GM23338 (cell line): ENCODE data around the gene PAM. TPM values are rescaled to one million over a fixed set of nuclear protein-coding genes. Genes with fewer than 3 reads are reported as not detected.

Experiments
- ATAC-seq: fragments of 200-7000 bp; cut with Tn5 transposase; 3 replicates; pipeline ENCODE4 v1.9.1; 2020
- DNase-seq: peaks from one replicate; pipeline ENCODE4 v3.0.0-alpha.2; 2015; ENCODE audit warnings: low spot score
- H2AFZ ChIP-seq: fragments of 200-600 bp; sonication (generic); 2 replicates; pipeline ENCODE4 v1.8.0; 2016; ENCODE audit warnings: antibody characterized with exemption, mild to moderate bottlenecking, moderate library complexity
- H3F3A ChIP-seq: fragments of 200-600 bp; sonication (generic); replicated peaks from 2 replicates; pipeline ENCODE4 v1.8.0; 2017; ENCODE audit warnings: antibody characterized with exemption, mixed run types, low read depth
- H3K27ac ChIP-seq: fragments of 200-600 bp; sonication (generic); 2 replicates; pipeline ENCODE4 v1.6.1; 2016; ENCODE audit warnings: low read depth
- H3K27me3 ChIP-seq: fragments of 200-600 bp; sonication (generic); 2 replicates; pipeline ENCODE4 v1.8.0; 2016; ENCODE audit warnings: mild to moderate bottlenecking, mixed run types, moderate library complexity; ENCODE audit not compliant: insufficient read depth
- H3K36me3 ChIP-seq: fragments of 200-600 bp; sonication (generic); 2 replicates; pipeline ENCODE4 v1.8.0; 2016; ENCODE audit warnings: mild to moderate bottlenecking; ENCODE audit not compliant: insufficient read depth
- H3K4me1 ChIP-seq: fragments of 200-600 bp; sonication (generic); 2 replicates; pipeline ENCODE4 v1.8.0; 2016; ENCODE audit warnings: mild to moderate bottlenecking, moderate library complexity; ENCODE audit not compliant: insufficient read depth
- H3K4me2 ChIP-seq: fragments of 200-600 bp; sonication (generic); 2 replicates; pipeline ENCODE4 v1.7.1; 2017; ENCODE audit warnings: mixed run types
- H3K4me3 ChIP-seq: fragments of 200-600 bp; sonication (generic); 2 replicates; pipeline ENCODE4 v1.6.1; 2016; ENCODE audit warnings: mixed run types
- H3K79me2 ChIP-seq: fragments of 200-600 bp; sonication (generic); replicated peaks from 2 replicates; pipeline ENCODE4 v1.8.0; 2017; ENCODE audit warnings: mild to moderate bottlenecking; ENCODE audit not compliant: insufficient read depth
- H3K9me2 ChIP-seq: fragments of 200-600 bp; sonication (generic); 2 replicates; pipeline ENCODE4 v1.8.0; 2017; ENCODE audit not compliant: insufficient read depth
- H4K20me1 ChIP-seq: fragments of 200-600 bp; sonication (generic); replicated peaks from 2 replicates; pipeline ENCODE4 v1.8.0; 2017; ENCODE audit warnings: mild to moderate bottlenecking; ENCODE audit not compliant: insufficient read depth
- H3K27ac Mint-ChIP-seq: 2 replicates; pipeline ENCODE4 v1.8.0; 2020; ENCODE audit warnings: inconsistent platforms, mild to moderate bottlenecking, moderate library complexity, mixed read lengths
- H3K27me3 Mint-ChIP-seq: 3 replicates; pipeline ENCODE4 v1.8.0; 2022; ENCODE audit warnings: low read depth, mild to moderate bottlenecking, moderate library complexity, mixed read lengths, inconsistent platforms; ENCODE audit not compliant: insufficient read depth, poor library complexity
- H3K36me3 Mint-ChIP-seq: 3 replicates; pipeline ENCODE4 v1.8.0; 2021; ENCODE audit warnings: low read depth, mild to moderate bottlenecking, inconsistent platforms, moderate library complexity, mixed read lengths
- H3K4me1 Mint-ChIP-seq: 3 replicates; pipeline ENCODE4 v1.8.0; 2020; ENCODE audit warnings: mild to moderate bottlenecking, inconsistent platforms, mixed read lengths
- H3K4me3 Mint-ChIP-seq: 3 replicates; pipeline ENCODE4 v1.8.0; 2021; ENCODE audit warnings: moderate library complexity, mild to moderate bottlenecking, inconsistent platforms, mixed read lengths
- H3K9me3 Mint-ChIP-seq: 3 replicates; pipeline ENCODE4 v1.8.0; 2020; ENCODE audit warnings: moderate library complexity, mild to moderate bottlenecking, inconsistent platforms, mixed read lengths
- CREB1 ChIP-seq: fragments of 250-450 bp; sonication (Bioruptor Pico); IDR thresholded peaks from 2 replicates; pipeline ENCODE4 v1.5.0; 2020; ENCODE audit warnings: low read depth, mild to moderate bottlenecking, moderate library complexity
- ETS1 ChIP-seq: IDR thresholded peaks from 2 replicates; pipeline ENCODE4 v1.6.1; 2016; ENCODE audit warnings: antibody characterized with exemption
- EZH2phosphoT487 ChIP-seq: fragments of 200-600 bp; sonication (generic); IDR thresholded peaks from one replicate; pipeline ENCODE4 v1.8.1; 2018; ENCODE audit warnings: antibody characterized with exemption; ENCODE audit not compliant: unreplicated experiment
- JUNB ChIP-seq: IDR thresholded peaks from one replicate; pipeline ENCODE4 v1.6.1; 2016; ENCODE audit warnings: antibody characterized with exemption; ENCODE audit not compliant: unreplicated experiment
- NANOG ChIP-seq: IDR thresholded peaks from 2 replicates; pipeline ENCODE4 v1.6.1; 2016; ENCODE audit warnings: antibody characterized with exemption, borderline replicate concordance
- POLR2AphosphoS5 ChIP-seq: IDR thresholded peaks from 2 replicates; pipeline ENCODE4 v1.6.1; 2016; ENCODE audit warnings: antibody characterized with exemption, low read depth
- REST ChIP-seq: IDR thresholded peaks from one replicate; pipeline ENCODE4 v1.6.1; 2018; ENCODE audit warnings: antibody characterized with exemption; ENCODE audit not compliant: unreplicated experiment
- STAT1 ChIP-seq: IDR thresholded peaks from one replicate; pipeline ENCODE4 v1.6.1; 2016; ENCODE audit warnings: antibody characterized with exemption; ENCODE audit not compliant: unreplicated experiment
- ZNF114 ChIP-seq: fragments of 250-450 bp; sonication (Bioruptor Pico); IDR thresholded peaks from 2 replicates; pipeline ENCODE4 v1.5.0; 2020; ENCODE audit warnings: mild to moderate bottlenecking, moderate library complexity
- ZNF331 ChIP-seq: fragments of 250-450 bp; sonication (Bioruptor Pico); IDR thresholded peaks from 2 replicates; pipeline ENCODE4 v1.5.0; 2020; ENCODE audit warnings: low read depth, mild to moderate bottlenecking, moderate library complexity
- ZNF462 ChIP-seq: fragments of 250-450 bp; sonication (Bioruptor Pico); IDR thresholded peaks from 2 replicates; pipeline ENCODE4 v1.5.0; 2020; ENCODE audit warnings: mild to moderate bottlenecking, moderate library complexity
- polyA plus RNA-seq: library from polyadenylated mRNA; unstranded; fragments of >200 nt; fragmentation: Nextera tagmentation; extraction: Ambion mirVana; gene quantifications from 2 replicates; pipeline ENCODE4 v1.2.1, GENCODE V29; 2016
- total RNA-seq: library from RNA; depleted of rRNA; stranded (reverse); fragments of >200 nt; shearing (Covaris generic); gene quantifications from 2 replicates; pipeline ENCODE4 v1.2.3, GENCODE V29; 2014
- TF ChIP-seq, protein P1 (sequence below), 2 experiments: fragments of 200-600 bp in 1 of 2; sonication (generic) in 1 of 2; conservative IDR thresholded peaks; 2 replicates each; pipeline versions ENCODE4 v1.5.1 to v1.6.1; 2016 to 2017; ENCODE audit warnings: antibody characterized with exemption in 2 of 2, low read depth in 2 of 2, mild to moderate bottlenecking in 2 of 2, moderate library complexity in 1 of 2

Gene PAM
- total and polyA plus RNA-seq, 2 experiments from 2014 or later, result 33.9 to 79.4 TPM

GRCh38 chr5:102863058-102863457 is 108.0 kb downstream of the PAM start:
- H2AFZ ChIP-seq, result no peak overlapping the region
- no peaks in the 10 kb centered on the region for H3K36me3 ChIP-seq
- Mint-ChIP-seq H3K27ac (no peak overlapping the region; the same call in 1 of the 2 replicates), H3K27me3 (peaks cover 6% of the 10 kb centered on the region), H3K4me3 (no peak overlapping the region), H3K36me3 (no peaks in the 10 kb centered on the region), H3K9me3 (no peaks in the 10 kb centered on the region), H3K4me1 (peaks cover 31% of the 10 kb centered on the region)
- H3F3A ChIP-seq, result no peaks in the 10 kb centered on the region
- H3K4me3 ChIP-seq, result no peak overlapping the region
- H4K20me1 ChIP-seq, result no peaks in the 10 kb centered on the region
- no peaks in the 10 kb centered on the region for H3K79me2 ChIP-seq
- H3K4me2 ChIP-seq, result no peak overlapping the region
- no peak for ATAC-seq
- peaks cover 6% of the 10 kb centered on the region; the same call in 1 of the 2 replicates for H3K27me3 ChIP-seq
- peaks cover 25% of the 10 kb centered on the region for H3K4me1 ChIP-seq
- TF ChIP-seq JUNB, result no peak
- no peak for TF ChIP-seq EZH2phosphoT487
- TF ChIP-seq ZNF462 (CRISPR knock-in tag), result no peak
- no peak for TF ChIP-seq ZNF114
- TF ChIP-seq, protein P1, sequence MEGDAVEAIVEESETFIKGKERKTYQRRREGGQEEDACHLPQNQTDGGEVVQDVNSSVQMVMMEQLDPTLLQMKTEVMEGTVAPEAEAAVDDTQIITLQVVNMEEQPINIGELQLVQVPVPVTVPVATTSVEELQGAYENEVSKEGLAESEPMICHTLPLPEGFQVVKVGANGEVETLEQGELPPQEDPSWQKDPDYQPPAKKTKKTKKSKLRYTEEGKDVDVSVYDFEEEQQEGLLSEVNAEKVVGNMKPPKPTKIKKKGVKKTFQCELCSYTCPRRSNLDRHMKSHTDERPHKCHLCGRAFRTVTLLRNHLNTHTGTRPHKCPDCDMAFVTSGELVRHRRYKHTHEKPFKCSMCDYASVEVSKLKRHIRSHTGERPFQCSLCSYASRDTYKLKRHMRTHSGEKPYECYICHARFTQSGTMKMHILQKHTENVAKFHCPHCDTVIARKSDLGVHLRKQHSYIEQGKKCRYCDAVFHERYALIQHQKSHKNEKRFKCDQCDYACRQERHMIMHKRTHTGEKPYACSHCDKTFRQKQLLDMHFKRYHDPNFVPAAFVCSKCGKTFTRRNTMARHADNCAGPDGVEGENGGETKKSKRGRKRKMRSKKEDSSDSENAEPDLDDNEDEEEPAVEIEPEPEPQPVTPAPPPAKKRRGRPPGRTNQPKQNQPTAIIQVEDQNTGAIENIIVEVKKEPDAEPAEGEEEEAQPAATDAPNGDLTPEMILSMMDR (conservative IDR thresholded peaks at IDR 0.05; ENCODE audit: low read depth in 2 of 2), result no peak
- no peak for TF ChIP-seq CREB1 (CRISPR knock-in tag)
- no peak for TF ChIP-seq POLR2AphosphoS5
- TF ChIP-seq STAT1, result no peak
- no peak for TF ChIP-seq ETS1
- no peak for TF ChIP-seq REST
- no peak for TF ChIP-seq NANOG
- TF ChIP-seq ZNF331 (CRISPR knock-in tag), result no peak
- H3K27ac ChIP-seq, result no peak overlapping the region
- no peak for DNase-seq
- no peaks in the 10 kb centered on the region for H3K9me2 ChIP-seq
